ENCODE results near the gene FSIP1. TPM values are rescaled to one million over a fixed set of nuclear protein-coding genes. Genes with fewer than 3 reads are reported as not detected.

The FSIP1 gene
- polyA plus RNA-seq, 3 donors: 0.10 to 0.48 (median 0.21) TPM

DNA sequence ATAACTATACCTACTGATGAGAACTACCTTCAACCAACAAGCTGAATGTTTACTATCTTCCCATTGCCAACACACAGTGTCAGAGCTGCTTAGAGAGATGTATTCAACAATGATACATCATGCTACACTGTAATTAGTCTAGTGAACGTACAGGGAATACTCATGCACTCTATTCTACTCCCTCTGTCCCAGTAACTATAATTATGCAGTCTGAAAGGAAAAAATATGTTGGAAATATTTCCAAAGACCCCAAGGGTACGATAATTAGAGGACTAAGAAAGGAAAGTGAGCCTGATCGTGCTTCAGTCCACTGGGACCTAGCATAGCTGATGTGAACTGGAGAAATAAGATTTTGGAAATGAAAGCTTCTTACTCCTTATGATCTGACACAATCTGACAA is 36.9 kb upstream of the FSIP1 start:
- Mint-ChIP-seq H3K9me3 (peaks cover 0 to 6% (median 0%) of the 10 kb centered on the region in 7 donors), H3K27ac (no peak overlapping the region), H3K4me3 (no peak overlapping the region), H3K4me1 (no peaks in the 10 kb centered on the region), H3K36me3 (no peaks in the 10 kb centered on the region), H3K27me3 (ENCODE audit: low read depth in 3 of 3) (peaks cover 0 to 5% (median 0%) of the 10 kb centered on the region in 3 donors)
- Histone ChIP-seq H3K36me3 (replicated peaks in 1 of 2; ENCODE audit: control insufficient read depth in 1 of 2, insufficient read depth in 2 of 2, low read length in 2 of 2) (no peaks in the 10 kb centered on the region), H4K20me1 (ENCODE audit: insufficient read depth, low read length) (no peaks in the 10 kb centered on the region), H3K4me3 (replicated peaks in 1 of 3; ENCODE audit: low read depth in 2 of 3, low read length in 3 of 3) (no peak overlapping the region), H3K4me1 (ENCODE audit: control insufficient read depth in 1 of 2, insufficient read depth in 2 of 2, low read length in 2 of 2) (no peaks in the 10 kb centered on the region), H3K4me2 (replicated peaks; ENCODE audit: extremely low read depth, low read length, poor library complexity, severe bottlenecking) (no peak overlapping the region), H3K9me3 (replicated peaks in 1 of 2; ENCODE audit: control insufficient read depth in 1 of 2, insufficient read depth in 1 of 2, low read length in 2 of 2) (no peaks in the 10 kb centered on the region), H3K9ac (ENCODE audit: insufficient read depth, low read length, poor library complexity, severe bottlenecking) (no peak overlapping the region), H2AFZ (ENCODE audit: insufficient read depth, low read depth, low read length, poor library complexity, severe bottlenecking) (no peak overlapping the region), H3K27ac (ENCODE audit: low read depth in 1 of 2, low read length in 2 of 2) (no peak overlapping the region), H3K79me2 (ENCODE audit: insufficient read depth, low read length) (no peaks in the 10 kb centered on the region), H3K27me3 (ENCODE audit: control insufficient read depth in 2 of 2, insufficient read depth in 2 of 2, low read length in 2 of 2) (no peaks in the 10 kb centered on the region)
- no CpG with 5 or more reads among the region's 3 CpGs for WGBS (ENCODE audit: insufficient coverage)
- DNase-seq: no peak
- intact Hi-C loops (cut with micrococcal nuclease): no loop called here
- TF ChIP-seq, protein P1, sequence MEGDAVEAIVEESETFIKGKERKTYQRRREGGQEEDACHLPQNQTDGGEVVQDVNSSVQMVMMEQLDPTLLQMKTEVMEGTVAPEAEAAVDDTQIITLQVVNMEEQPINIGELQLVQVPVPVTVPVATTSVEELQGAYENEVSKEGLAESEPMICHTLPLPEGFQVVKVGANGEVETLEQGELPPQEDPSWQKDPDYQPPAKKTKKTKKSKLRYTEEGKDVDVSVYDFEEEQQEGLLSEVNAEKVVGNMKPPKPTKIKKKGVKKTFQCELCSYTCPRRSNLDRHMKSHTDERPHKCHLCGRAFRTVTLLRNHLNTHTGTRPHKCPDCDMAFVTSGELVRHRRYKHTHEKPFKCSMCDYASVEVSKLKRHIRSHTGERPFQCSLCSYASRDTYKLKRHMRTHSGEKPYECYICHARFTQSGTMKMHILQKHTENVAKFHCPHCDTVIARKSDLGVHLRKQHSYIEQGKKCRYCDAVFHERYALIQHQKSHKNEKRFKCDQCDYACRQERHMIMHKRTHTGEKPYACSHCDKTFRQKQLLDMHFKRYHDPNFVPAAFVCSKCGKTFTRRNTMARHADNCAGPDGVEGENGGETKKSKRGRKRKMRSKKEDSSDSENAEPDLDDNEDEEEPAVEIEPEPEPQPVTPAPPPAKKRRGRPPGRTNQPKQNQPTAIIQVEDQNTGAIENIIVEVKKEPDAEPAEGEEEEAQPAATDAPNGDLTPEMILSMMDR (IDR thresholded peaks at IDR 0.05): no peak

DNA sequence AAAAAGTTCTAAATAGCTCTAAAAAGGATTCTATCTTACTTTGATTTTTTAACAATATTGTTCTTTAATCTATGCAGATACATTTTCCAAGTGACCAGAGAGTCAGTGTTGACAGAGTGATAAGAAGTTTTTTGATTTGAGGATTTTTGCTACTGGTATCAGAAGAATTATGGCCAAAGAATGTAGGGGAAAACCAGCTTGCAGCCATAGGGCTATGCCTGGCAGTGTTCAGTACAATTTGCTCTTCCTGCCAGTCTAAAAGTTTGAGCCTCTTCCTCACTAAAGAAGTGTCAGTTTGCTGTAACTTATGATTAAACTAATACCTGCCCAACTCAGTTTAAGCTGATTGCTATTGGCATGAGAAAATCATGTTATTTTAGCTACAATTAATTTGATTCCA is 35.3 kb upstream of the FSIP1 start:
- no peak overlapping the region for H3K27ac Mint-ChIP-seq
- DNase-seq: no peak
- H3K4me3 Mint-ChIP-seq: no peak overlapping the region
- no peaks in the 10 kb centered on the region for H3K9me3 ChIP-seq (replicated peaks in 1 of 2; ENCODE audit: control insufficient read depth in 1 of 2, insufficient read depth in 1 of 2, low read length in 2 of 2)
- intact Hi-C loops (cut with micrococcal nuclease): no loop called here
- no peaks in the 10 kb centered on the region for H3K79me2 ChIP-seq (ENCODE audit: insufficient read depth, low read length)
- no peak overlapping the region for H3K9ac ChIP-seq (ENCODE audit: insufficient read depth, low read length, poor library complexity, severe bottlenecking)
- TF ChIP-seq, protein P1 (IDR thresholded peaks at IDR 0.05): no peak
- H3K4me2 ChIP-seq (replicated peaks; ENCODE audit: extremely low read depth, low read length, poor library complexity, severe bottlenecking): no peak overlapping the region
- no peaks in the 10 kb centered on the region for H3K36me3 Mint-ChIP-seq
- H3K4me3 ChIP-seq (replicated peaks in 1 of 3; ENCODE audit: low read depth in 2 of 3, low read length in 3 of 3): no peak overlapping the region
- H3K4me1 Mint-ChIP-seq: no peaks in the 10 kb centered on the region
- no peaks in the 10 kb centered on the region for H3K27me3 ChIP-seq (ENCODE audit: control insufficient read depth in 2 of 2, insufficient read depth in 2 of 2, low read length in 2 of 2)
- H3K27me3 Mint-ChIP-seq (ENCODE audit: low read depth in 3 of 3): peaks cover 0 to 5% (median 0%) of the 10 kb centered on the region in 3 donors
- H2AFZ ChIP-seq (ENCODE audit: insufficient read depth, low read depth, low read length, poor library complexity, severe bottlenecking): no peak overlapping the region
- no peaks in the 10 kb centered on the region for H3K9me3 Mint-ChIP-seq
- H3K36me3 ChIP-seq (replicated peaks in 1 of 2; ENCODE audit: control insufficient read depth in 1 of 2, insufficient read depth in 2 of 2, low read length in 2 of 2): no peaks in the 10 kb centered on the region
- no peaks in the 10 kb centered on the region for H4K20me1 ChIP-seq (ENCODE audit: insufficient read depth, low read length)
- no peak overlapping the region for H3K27ac ChIP-seq (ENCODE audit: low read depth in 1 of 2, low read length in 2 of 2)
- H3K4me1 ChIP-seq (ENCODE audit: control insufficient read depth in 1 of 2, insufficient read depth in 2 of 2, low read length in 2 of 2): no peaks in the 10 kb centered on the region

Data from CD14-positive monocyte (primary cell).